C4-2B (cell line): ENCODE measurements around the gene CCDC81.

Source experiments
- H3K27ac ChIP-seq: fragments of 450-650 bp; 2 replicates; pipeline ENCODE4 v1.5.1; 2017
- CTCF ChIP-seq: fragments of 450-650 bp; conservative IDR thresholded peaks from 2 replicates; pipeline ENCODE4 v1.5.1; 2017; ENCODE audit warnings: mild to moderate bottlenecking
- ZFX ChIP-seq: fragments of 450-650 bp; IDR thresholded peaks from 2 replicates; pipeline ENCODE4 v1.6.1; 2017

The CCDC81 gene

GRCh38 chr11:86388198-86388597 lies 13.5 kb downstream of the CCDC81 start:
- no peak for TF ChIP-seq CTCF
- no peak for TF ChIP-seq ZFX
- H3K27ac ChIP-seq, result no peak overlapping the region

GRCh38 chr11:86390487-86390886 lies 15.8 kb downstream of the CCDC81 start:
- no peak overlapping the region for H3K27ac ChIP-seq
- TF ChIP-seq CTCF, result no peak
- TF ChIP-seq ZFX, result no peak

GRCh38 chr11:86395061-86395551 lies 20.4 kb downstream of the CCDC81 start:
- TF ChIP-seq CTCF (no peak), ZFX (no peak)

GRCh38 chr11:86396396-86396795 lies 21.7 kb downstream of the CCDC81 start:
- TF ChIP-seq ZFX (no peak), CTCF (no peak)
- H3K27ac ChIP-seq, result no peak overlapping the region

More at GRCh38 chr11:86395061-86395551, 20.4 kb downstream of the CCDC81 start:
- no peak overlapping the region; the same call in 1 of the 2 replicates for H3K27ac ChIP-seq

GRCh38 chr11:86397351-86397750 lies 22.7 kb downstream of the CCDC81 start:
- no peak for TF ChIP-seq ZFX
- TF ChIP-seq CTCF, result no peak
- no peak overlapping the region for H3K27ac ChIP-seq

- no peak overlapping the region for H3K27ac ChIP-seq
- TF ChIP-seq ZFX (no peak), CTCF (no peak)
Observed at GRCh38 chr11:86398106-86398505, 23.4 kb downstream of the CCDC81 start.

- TF ChIP-seq ZFX (no peak), CTCF (no peak)
Observed at GRCh38 chr11:86403458-86403857, 28.8 kb downstream of the CCDC81 start.

More at GRCh38 chr11:86403458-86403857, 28.8 kb downstream of the CCDC81 start:
- no peak overlapping the region for H3K27ac ChIP-seq
